C1 segment of cervical spinal cord (tissue), 14 donors: Measurements from ENCODE around the gene ADAMTS14.
A peak's percentile ranks its signal among the peaks of the same experiment; 100 is the strongest.
"Not testable (repeated sequence)": the region's sequence is repeated elsewhere in the genome, so short reads cannot be mapped to it uniquely, and the experiment has no call there.

Experiments used
- DNase-seq, 14 donors: peaks; one replicate each; lab custom pipeline; 2025; lab: John Stamatoyannopoulos, UW

ADAMTS14 gene

GRCh38 chr10:70770001-70770400 lies 97.7 kb downstream of the ADAMTS14 start:
- DNase-seq: no peak

- DNase-seq: not testable (repeated sequence)
Measured at GRCh38 chr10:70770516-70770915, 98.2 kb downstream of the ADAMTS14 start.

GRCh38 chr10:70771311-70772194 lies 99.2 kb downstream of the ADAMTS14 start:
- DNase-seq: no peak

DNA sequence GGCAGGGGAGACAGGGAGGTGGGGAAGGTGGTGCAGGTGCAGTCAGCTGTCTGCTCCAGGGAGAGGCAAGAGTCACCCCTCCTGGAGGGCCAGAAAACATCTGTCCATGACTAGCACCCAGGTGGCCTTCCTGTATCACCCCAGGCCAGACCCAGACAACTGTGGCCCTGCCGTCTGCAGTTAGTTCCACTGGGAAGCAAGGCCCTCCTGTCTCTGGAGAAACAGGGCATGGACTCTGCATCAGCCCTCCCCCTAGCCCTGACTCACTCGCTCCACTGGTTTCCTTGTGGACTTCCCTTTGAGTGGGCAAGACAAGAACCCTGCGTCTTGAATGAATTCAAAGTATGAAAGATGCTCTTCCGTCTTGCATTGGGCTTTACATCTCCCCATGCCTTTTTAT lies 100.3 kb downstream of the ADAMTS14 start:
- no peak for DNase-seq

GRCh38 chr10:70773461-70773860 lies 101.2 kb downstream of the ADAMTS14 start:
- DNase-seq: no peak

DNA sequence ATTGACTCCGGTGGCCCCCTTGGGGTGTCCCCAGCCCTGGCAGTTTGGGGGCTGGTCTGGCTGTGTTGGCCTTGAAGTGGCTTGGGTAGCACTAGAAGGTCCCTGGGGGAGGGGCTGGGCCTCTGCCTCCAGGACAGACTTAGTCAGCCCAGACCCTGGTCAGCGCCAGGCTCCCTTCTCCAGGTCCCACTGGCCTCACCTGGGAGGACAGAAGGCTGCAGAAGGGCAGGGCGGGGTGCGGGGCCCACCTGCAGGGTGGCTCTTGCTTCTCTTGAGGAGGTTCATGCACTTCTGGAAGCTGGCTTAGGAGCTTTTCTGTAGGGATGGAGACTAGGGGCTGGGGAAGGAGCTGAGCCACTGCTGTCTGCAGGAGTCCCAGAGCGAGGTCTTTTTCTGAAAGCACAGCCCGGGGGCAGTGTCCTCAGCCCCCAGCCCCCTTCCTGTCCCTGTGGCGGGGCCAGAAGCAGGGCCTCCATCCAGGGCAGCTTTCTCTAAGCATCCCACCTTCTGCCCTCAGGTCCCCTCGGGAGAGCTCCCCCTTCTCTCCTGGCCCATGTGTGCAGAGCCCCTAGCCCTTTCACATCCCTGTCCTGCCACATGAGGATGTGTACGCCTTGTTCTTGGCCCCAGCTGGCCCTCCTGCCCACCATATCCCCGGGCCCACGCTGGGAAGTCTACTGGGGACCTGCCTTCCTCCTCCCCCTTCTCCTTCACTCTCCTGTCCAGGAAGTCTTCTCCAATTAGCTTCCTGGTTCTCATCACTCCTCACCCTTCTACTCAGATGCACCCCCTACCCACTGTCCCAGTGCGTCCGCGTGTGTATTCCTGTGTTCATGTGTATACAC lies 101.9 kb downstream of the ADAMTS14 start:
- DNase-seq: no peak

- no peak for DNase-seq
Measured at GRCh38 chr10:70774810-70775678, 102.7 kb downstream of the ADAMTS14 start.

- DNase-seq: no peak
Measured at GRCh38 chr10:70775679-70776454, 103.6 kb downstream of the ADAMTS14 start.

DNA sequence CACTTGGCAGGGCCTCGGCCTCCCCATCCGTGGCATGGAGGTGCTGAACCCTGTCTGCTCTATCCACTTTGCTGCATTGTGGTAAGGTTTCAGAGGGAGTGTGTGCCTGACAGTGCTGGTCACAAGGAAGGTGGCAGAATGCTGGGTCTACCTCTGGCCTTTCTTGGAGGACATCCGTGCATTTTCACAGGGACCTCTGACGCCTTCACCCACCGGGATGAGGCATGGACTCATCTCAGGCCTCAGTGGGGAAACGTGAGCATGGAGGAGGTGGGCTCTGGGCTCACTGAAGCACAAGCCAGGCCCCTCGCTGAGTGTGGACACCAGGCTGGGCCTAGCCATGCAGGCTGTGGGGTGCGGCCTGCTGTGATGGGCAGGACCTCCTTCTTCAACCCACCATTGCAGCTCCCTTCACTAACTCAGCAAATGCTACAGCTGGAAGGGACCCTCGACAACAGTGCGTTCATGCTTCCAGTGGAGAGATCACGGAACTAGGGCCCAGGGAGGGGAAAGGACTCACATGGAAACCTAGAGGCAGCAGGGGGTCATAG lies 104.2 kb downstream of the ADAMTS14 start:
- no peak for DNase-seq

DNA sequence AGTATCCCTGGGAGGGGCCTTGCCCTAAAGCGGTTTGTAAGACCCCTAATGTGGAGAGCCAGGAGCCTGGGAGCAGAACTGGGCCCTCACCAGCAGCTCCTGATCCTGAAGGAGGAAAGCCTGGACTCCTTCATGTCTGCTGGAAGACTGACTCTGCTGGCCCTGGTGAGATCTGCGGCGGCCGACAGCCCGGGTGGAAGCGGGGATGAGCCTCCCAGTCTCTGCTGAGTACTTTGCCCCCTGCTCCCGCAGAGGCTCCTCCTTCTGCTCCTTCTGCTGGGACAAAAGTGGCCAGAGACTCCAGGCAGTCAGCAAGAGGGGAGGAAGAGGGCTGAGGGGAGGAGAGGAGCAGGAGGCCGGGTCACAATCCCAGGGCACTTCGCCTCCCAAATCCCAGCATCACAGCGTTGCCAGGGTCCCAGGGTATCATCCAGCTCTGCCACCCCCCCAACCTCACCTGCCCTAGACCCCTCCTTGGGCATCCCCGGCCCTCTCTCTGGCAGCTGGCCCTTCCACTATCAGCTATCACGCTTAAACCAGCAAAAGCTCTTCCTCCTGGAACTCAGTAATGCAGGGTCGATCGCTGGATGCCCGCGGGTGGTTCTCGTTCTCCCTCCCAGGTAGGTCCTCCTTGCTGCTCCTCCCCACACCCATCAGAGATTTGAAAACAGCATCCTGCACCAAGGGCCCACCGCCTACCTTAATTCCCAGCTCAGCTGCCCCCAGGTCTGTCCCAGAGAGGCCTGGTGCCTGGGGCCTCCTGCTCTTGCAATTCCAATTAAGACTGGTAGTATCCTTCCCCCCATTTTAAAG lies 105.0 kb downstream of the ADAMTS14 start:
- no peak for DNase-seq

GRCh38 chr10:70778267-70778924 lies 106.1 kb downstream of the ADAMTS14 start:
- no peak for DNase-seq

- DNase-seq: peak in 1 of 14 donors; percentile 28
Measured at GRCh38 chr10:70779088-70779487, 106.8 kb downstream of the ADAMTS14 start.

DNA sequence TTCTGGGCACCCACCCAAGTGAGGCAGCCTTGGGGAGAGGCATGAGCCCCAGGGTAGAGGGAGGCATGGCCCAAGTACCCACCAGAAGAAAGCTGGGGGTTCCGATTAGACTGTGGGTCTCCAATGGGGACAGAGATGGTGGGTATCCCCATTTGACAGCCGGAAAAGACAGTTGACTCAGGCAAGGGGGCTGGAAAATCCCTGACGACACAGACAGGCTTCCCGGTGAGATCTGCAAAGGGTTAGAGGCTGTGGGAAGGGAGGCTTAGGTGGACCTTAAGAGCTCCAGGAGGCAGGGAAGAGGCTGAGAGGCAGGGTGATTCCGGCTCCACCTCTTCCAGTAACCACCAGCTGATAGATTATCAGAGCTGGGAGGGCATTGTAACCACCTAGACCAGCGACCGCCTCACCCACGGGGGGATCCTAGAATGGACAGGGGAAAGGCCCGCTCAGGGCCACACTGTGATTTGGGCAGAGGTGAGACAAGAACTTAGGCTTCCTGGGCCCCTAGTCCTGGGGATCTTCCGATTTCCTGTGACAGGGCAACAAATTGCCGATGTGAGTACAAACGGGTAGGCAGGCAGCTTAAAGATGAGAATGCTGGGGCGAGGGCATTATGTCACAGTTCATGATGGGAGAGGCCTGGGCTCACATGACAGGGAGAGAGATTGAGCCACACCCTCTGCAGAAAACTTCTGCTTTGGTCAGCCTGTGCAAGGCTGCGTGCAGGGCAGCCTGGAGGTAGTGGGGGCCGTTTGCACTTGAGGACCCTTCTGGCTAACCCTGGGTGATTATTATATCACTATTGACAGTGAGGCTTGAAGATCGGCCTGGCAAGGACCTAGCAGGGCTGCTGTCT lies 107.4 kb downstream of the ADAMTS14 start:
- no peak for DNase-seq

GRCh38 chr10:70780370-70780760 lies 108.1 kb downstream of the ADAMTS14 start:
- no peak for DNase-seq

- no peak for DNase-seq
Measured at GRCh38 chr10:70780772-70781171, 108.5 kb downstream of the ADAMTS14 start.

GRCh38 chr10:70781461-70782051 lies 109.2 kb downstream of the ADAMTS14 start:
- DNase-seq: no peak

GRCh38 chr10:70782086-70782745 lies 109.9 kb downstream of the ADAMTS14 start:
- DNase-seq: no peak
